GM23338 (cell line): ENCODE measurements around the gene HNRNPAB. TPM values are rescaled to one million over a fixed set of nuclear protein-coding genes. Genes with fewer than 3 reads are reported as not detected.

ENCODE experiments used
- ATAC-seq: fragments of 200-7000 bp; cut with Tn5 transposase; 3 replicates; pipeline ENCODE4 v1.9.1; 2020
- DNase-seq: peaks from one replicate; pipeline ENCODE4 v3.0.0-alpha.2; 2015; ENCODE audit warnings: low spot score
- H2AFZ ChIP-seq: fragments of 200-600 bp; sonication (generic); 2 replicates; pipeline ENCODE4 v1.8.0; 2016; ENCODE audit warnings: antibody characterized with exemption, mild to moderate bottlenecking, moderate library complexity
- H3F3A ChIP-seq: fragments of 200-600 bp; sonication (generic); replicated peaks from 2 replicates; pipeline ENCODE4 v1.8.0; 2017; ENCODE audit warnings: antibody characterized with exemption, mixed run types, low read depth
- H3K27ac ChIP-seq: fragments of 200-600 bp; sonication (generic); 2 replicates; pipeline ENCODE4 v1.6.1; 2016; ENCODE audit warnings: low read depth
- H3K27me3 ChIP-seq: fragments of 200-600 bp; sonication (generic); 2 replicates; pipeline ENCODE4 v1.8.0; 2016; ENCODE audit warnings: mild to moderate bottlenecking, mixed run types, moderate library complexity; ENCODE audit not compliant: insufficient read depth
- H3K36me3 ChIP-seq: fragments of 200-600 bp; sonication (generic); 2 replicates; pipeline ENCODE4 v1.8.0; 2016; ENCODE audit warnings: mild to moderate bottlenecking; ENCODE audit not compliant: insufficient read depth
- H3K4me1 ChIP-seq: fragments of 200-600 bp; sonication (generic); 2 replicates; pipeline ENCODE4 v1.8.0; 2016; ENCODE audit warnings: mild to moderate bottlenecking, moderate library complexity; ENCODE audit not compliant: insufficient read depth
- H3K4me2 ChIP-seq: fragments of 200-600 bp; sonication (generic); 2 replicates; pipeline ENCODE4 v1.7.1; 2017; ENCODE audit warnings: mixed run types
- H3K4me3 ChIP-seq: fragments of 200-600 bp; sonication (generic); 2 replicates; pipeline ENCODE4 v1.6.1; 2016; ENCODE audit warnings: mixed run types
- H3K79me2 ChIP-seq: fragments of 200-600 bp; sonication (generic); replicated peaks from 2 replicates; pipeline ENCODE4 v1.8.0; 2017; ENCODE audit warnings: mild to moderate bottlenecking; ENCODE audit not compliant: insufficient read depth
- H3K9me2 ChIP-seq: fragments of 200-600 bp; sonication (generic); 2 replicates; pipeline ENCODE4 v1.8.0; 2017; ENCODE audit not compliant: insufficient read depth
- H4K20me1 ChIP-seq: fragments of 200-600 bp; sonication (generic); replicated peaks from 2 replicates; pipeline ENCODE4 v1.8.0; 2017; ENCODE audit warnings: mild to moderate bottlenecking; ENCODE audit not compliant: insufficient read depth
- H3K27ac Mint-ChIP-seq: 2 replicates; pipeline ENCODE4 v1.8.0; 2020; ENCODE audit warnings: inconsistent platforms, mild to moderate bottlenecking, moderate library complexity, mixed read lengths
- H3K27me3 Mint-ChIP-seq: 3 replicates; pipeline ENCODE4 v1.8.0; 2022; ENCODE audit warnings: low read depth, mild to moderate bottlenecking, moderate library complexity, mixed read lengths, inconsistent platforms; ENCODE audit not compliant: insufficient read depth, poor library complexity
- H3K36me3 Mint-ChIP-seq: 3 replicates; pipeline ENCODE4 v1.8.0; 2021; ENCODE audit warnings: low read depth, mild to moderate bottlenecking, inconsistent platforms, moderate library complexity, mixed read lengths
- H3K4me1 Mint-ChIP-seq: 3 replicates; pipeline ENCODE4 v1.8.0; 2020; ENCODE audit warnings: mild to moderate bottlenecking, inconsistent platforms, mixed read lengths
- H3K4me3 Mint-ChIP-seq: 3 replicates; pipeline ENCODE4 v1.8.0; 2021; ENCODE audit warnings: moderate library complexity, mild to moderate bottlenecking, inconsistent platforms, mixed read lengths
- H3K9me3 Mint-ChIP-seq: 3 replicates; pipeline ENCODE4 v1.8.0; 2020; ENCODE audit warnings: moderate library complexity, mild to moderate bottlenecking, inconsistent platforms, mixed read lengths
- CREB1 ChIP-seq: fragments of 250-450 bp; sonication (Bioruptor Pico); IDR thresholded peaks from 2 replicates; pipeline ENCODE4 v1.5.0; 2020; ENCODE audit warnings: low read depth, mild to moderate bottlenecking, moderate library complexity
- ETS1 ChIP-seq: IDR thresholded peaks from 2 replicates; pipeline ENCODE4 v1.6.1; 2016; ENCODE audit warnings: antibody characterized with exemption
- EZH2 ChIP-seq: fragments of 200-600 bp; sonication (generic); IDR thresholded peaks from one replicate; pipeline ENCODE4 v1.8.0; 2017; ENCODE audit warnings: antibody characterized with exemption, mild to moderate bottlenecking, low read depth; ENCODE audit not compliant: unreplicated experiment
- EZH2phosphoT487 ChIP-seq: fragments of 200-600 bp; sonication (generic); IDR thresholded peaks from one replicate; pipeline ENCODE4 v1.8.1; 2018; ENCODE audit warnings: antibody characterized with exemption; ENCODE audit not compliant: unreplicated experiment
- JUNB ChIP-seq: IDR thresholded peaks from one replicate; pipeline ENCODE4 v1.6.1; 2016; ENCODE audit warnings: antibody characterized with exemption; ENCODE audit not compliant: unreplicated experiment
- NANOG ChIP-seq: IDR thresholded peaks from 2 replicates; pipeline ENCODE4 v1.6.1; 2016; ENCODE audit warnings: antibody characterized with exemption, borderline replicate concordance
- ZNF114 ChIP-seq: fragments of 250-450 bp; sonication (Bioruptor Pico); IDR thresholded peaks from 2 replicates; pipeline ENCODE4 v1.5.0; 2020; ENCODE audit warnings: mild to moderate bottlenecking, moderate library complexity
- ZNF462 ChIP-seq: fragments of 250-450 bp; sonication (Bioruptor Pico); IDR thresholded peaks from 2 replicates; pipeline ENCODE4 v1.5.0; 2020; ENCODE audit warnings: mild to moderate bottlenecking, moderate library complexity
- polyA plus RNA-seq: library from polyadenylated mRNA; unstranded; fragments of >200 nt; fragmentation: Nextera tagmentation; extraction: Ambion mirVana; gene quantifications from 2 replicates; pipeline ENCODE4 v1.2.1, GENCODE V29; 2016
- total RNA-seq: library from RNA; depleted of rRNA; stranded (reverse); fragments of >200 nt; shearing (Covaris generic); gene quantifications from 2 replicates; pipeline ENCODE4 v1.2.3, GENCODE V29; 2014

Gene HNRNPAB
- total and polyA plus RNA-seq, 2 experiments from 2014 or later = 304 to 579 TPM

DNA sequence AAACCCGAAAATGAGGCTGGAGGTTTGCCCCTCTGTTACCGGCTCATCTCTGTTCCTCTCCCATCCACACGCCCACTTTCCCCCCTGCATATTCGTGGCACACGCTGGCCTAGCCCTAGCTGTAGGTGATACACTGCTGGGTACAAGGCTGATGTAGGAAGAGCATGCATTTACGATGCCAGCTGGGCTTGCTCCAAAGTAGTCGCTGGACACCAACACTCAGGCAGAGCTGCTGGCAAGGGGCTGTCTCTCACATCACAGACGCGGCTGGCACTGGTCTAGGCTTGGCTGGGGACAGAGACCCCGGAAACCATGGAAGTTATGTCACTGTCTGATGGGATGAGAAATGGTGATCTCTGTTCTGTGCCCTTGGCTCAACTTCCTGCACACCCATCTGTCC is 38.1 kb downstream of the HNRNPAB start:
- no peak overlapping the region for H3K4me3 ChIP-seq
- no peaks in the 10 kb centered on the region for H3F3A ChIP-seq
- no peaks in the 10 kb centered on the region; the same call in 1 of the 2 replicates for H3K4me1 ChIP-seq
- H4K20me1 ChIP-seq = no peaks in the 10 kb centered on the region
- no peaks in the 10 kb centered on the region for H3K9me3 Mint-ChIP-seq
- no peak for TF ChIP-seq EZH2
- no peak for TF ChIP-seq JUNB
- TF ChIP-seq CREB1 = no peak
- no peak for TF ChIP-seq ZNF114 (CRISPR knock-in tag)
- no peak for TF ChIP-seq NANOG
- no peak for TF ChIP-seq EZH2phosphoT487
- TF ChIP-seq ETS1 = no peak
- TF ChIP-seq ZNF462 (CRISPR knock-in tag) = no peak
- H3K27me3 Mint-ChIP-seq = peaks cover 19% of the 10 kb centered on the region
- H3K9me2 ChIP-seq = 0 out of 2 replicates have a peak, but pooled peaks cover 4% of the 10 kb centered on the region
- DNase-seq (no peak), ATAC-seq (no peak)
- H3K4me2 ChIP-seq = no peak overlapping the region
- no peaks in the 10 kb centered on the region for H3K36me3 ChIP-seq
- H3K27ac ChIP-seq = no peak overlapping the region
- H3K36me3 Mint-ChIP-seq = no peaks in the 10 kb centered on the region
- no peaks in the 10 kb centered on the region for H3K27me3 ChIP-seq
- H2AFZ ChIP-seq = no peak overlapping the region
- peaks cover 6% of the 10 kb centered on the region for H3K4me1 Mint-ChIP-seq
- H3K79me2 ChIP-seq = no peaks in the 10 kb centered on the region
- H3K4me3 Mint-ChIP-seq = no peak overlapping the region
- H3K27ac Mint-ChIP-seq = no peak overlapping the region
